ENCODE data around the gene HM13. TPM values are rescaled to one million over a fixed set of nuclear protein-coding genes. Genes with fewer than 3 reads are reported as not detected.

Gene HM13
- total RNA-seq, 2 donors from 2014 or later: 71.6 to 76.7 TPM

GRCh38 chr20:31548820-31549512 is 34.7 kb downstream of the HM13 start:
- ATAC-seq (ENCODE audit: insufficient number of reproducible peaks, low FRiP score, low read depth) (no peak), DNase-seq (ENCODE audit: low spot score) (no peak)
- TF ChIP-seq, protein P1, sequence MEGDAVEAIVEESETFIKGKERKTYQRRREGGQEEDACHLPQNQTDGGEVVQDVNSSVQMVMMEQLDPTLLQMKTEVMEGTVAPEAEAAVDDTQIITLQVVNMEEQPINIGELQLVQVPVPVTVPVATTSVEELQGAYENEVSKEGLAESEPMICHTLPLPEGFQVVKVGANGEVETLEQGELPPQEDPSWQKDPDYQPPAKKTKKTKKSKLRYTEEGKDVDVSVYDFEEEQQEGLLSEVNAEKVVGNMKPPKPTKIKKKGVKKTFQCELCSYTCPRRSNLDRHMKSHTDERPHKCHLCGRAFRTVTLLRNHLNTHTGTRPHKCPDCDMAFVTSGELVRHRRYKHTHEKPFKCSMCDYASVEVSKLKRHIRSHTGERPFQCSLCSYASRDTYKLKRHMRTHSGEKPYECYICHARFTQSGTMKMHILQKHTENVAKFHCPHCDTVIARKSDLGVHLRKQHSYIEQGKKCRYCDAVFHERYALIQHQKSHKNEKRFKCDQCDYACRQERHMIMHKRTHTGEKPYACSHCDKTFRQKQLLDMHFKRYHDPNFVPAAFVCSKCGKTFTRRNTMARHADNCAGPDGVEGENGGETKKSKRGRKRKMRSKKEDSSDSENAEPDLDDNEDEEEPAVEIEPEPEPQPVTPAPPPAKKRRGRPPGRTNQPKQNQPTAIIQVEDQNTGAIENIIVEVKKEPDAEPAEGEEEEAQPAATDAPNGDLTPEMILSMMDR (IDR thresholded peaks at IDR 0.05): no peak
- Histone ChIP-seq H3K4me1 (ENCODE audit: control insufficient read depth in 1 of 2, low read depth in 2 of 2) (peaks cover 0 to 7% of the 10 kb centered on the region in 2 donors), H3K9me3 (no peaks in the 10 kb centered on the region), H3K4me3 (no peak overlapping the region), H3K36me3 (peaks cover 46% of the 10 kb centered on the region), H3K27ac (no peak overlapping the region), H3K27me3 (replicated peaks; ENCODE audit: insufficient read depth) (no peaks in the 10 kb centered on the region)

- no peak for DNase-seq (ENCODE audit: low spot score)
- no peaks in the 10 kb centered on the region for H3K27me3 ChIP-seq (replicated peaks; ENCODE audit: insufficient read depth)
- peaks cover 46% of the 10 kb centered on the region for H3K36me3 ChIP-seq
- H3K4me1 ChIP-seq (ENCODE audit: control insufficient read depth in 1 of 2, low read depth in 2 of 2): peaks cover 0 to 3% of the 10 kb centered on the region in 2 donors
- no peak overlapping the region for H3K27ac ChIP-seq
- no peaks in the 10 kb centered on the region for H3K9me3 ChIP-seq
- no peak overlapping the region for H3K4me3 ChIP-seq
- TF ChIP-seq, protein P1 (IDR thresholded peaks at IDR 0.05): no peak
- ATAC-seq (ENCODE audit: insufficient number of reproducible peaks, low FRiP score, low read depth): no peak
Observed at GRCh38 chr20:31549513-31549880, 35.3 kb downstream of the HM13 start.

- ATAC-seq (ENCODE audit: insufficient number of reproducible peaks, low FRiP score, low read depth) (no peak), DNase-seq (ENCODE audit: low spot score) (no peak)
- TF ChIP-seq, protein P1 (IDR thresholded peaks at IDR 0.05): no peak
- Histone ChIP-seq H3K27me3 (replicated peaks; ENCODE audit: insufficient read depth) (no peaks in the 10 kb centered on the region), H3K36me3 (peaks cover 52% of the 10 kb centered on the region), H3K9me3 (no peaks in the 10 kb centered on the region), H3K27ac (no peak overlapping the region), H3K4me1 (ENCODE audit: control insufficient read depth in 1 of 2, low read depth in 2 of 2) (peaks cover 0 to 3% of the 10 kb centered on the region in 2 donors), H3K4me3 (no peak overlapping the region)
Observed at GRCh38 chr20:31550099-31550498, 35.9 kb downstream of the HM13 start.

DNA sequence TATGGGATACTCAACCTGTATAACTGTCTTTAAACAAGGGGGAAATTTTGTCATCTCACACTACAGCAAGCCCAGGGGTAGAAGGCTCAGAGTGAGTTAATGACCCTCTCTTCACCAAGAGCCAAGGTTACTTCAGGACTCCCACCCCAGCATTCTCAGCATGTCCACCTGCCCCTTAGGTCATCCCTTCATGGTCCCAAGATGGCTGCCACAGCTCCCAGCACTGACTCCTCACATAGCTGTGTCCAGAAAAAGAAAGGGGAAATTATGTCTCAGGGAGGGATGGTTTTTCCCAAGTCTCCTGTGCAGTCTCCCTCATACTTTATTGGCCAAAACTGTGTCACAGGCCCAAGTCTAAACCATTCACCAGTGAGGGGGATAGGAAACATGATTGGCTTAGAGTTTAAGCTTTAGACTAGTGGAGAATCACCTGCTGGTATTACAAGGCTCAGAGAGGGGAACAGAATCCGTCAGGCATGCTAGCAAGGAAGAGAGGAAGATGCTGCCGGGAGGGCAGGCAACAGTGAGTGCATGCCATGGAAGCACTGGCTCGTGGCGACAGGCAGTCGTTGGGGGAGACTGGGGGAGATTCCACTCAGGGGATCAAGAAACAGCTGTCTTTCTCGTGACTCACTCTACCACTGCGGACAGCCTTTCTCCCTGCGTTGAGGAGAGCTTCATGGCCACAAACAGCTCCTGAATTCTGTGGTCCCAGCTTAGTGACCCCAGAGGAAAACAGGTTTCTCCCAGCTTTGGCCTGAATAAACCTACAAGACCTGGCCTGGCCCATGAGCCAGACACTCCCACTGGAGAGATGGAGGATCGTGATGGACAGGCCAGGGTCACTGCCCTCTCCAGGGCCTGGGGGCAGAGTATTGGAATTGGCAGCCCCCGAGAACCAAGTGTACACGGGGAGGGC is 37.2 kb downstream of the HM13 start:
- TF ChIP-seq, protein P1 (IDR thresholded peaks at IDR 0.05): no peak
- Histone ChIP-seq H3K4me3 (no peak overlapping the region), H3K27me3 (replicated peaks; ENCODE audit: insufficient read depth) (no peaks in the 10 kb centered on the region), H3K4me1 (ENCODE audit: control insufficient read depth in 1 of 2, low read depth in 2 of 2) (peaks cover 0 to 3% of the 10 kb centered on the region in 2 donors), H3K9me3 (no peaks in the 10 kb centered on the region), H3K36me3 (peaks cover 56% of the 10 kb centered on the region), H3K27ac (no peak overlapping the region)
- no peak for ATAC-seq (ENCODE audit: insufficient number of reproducible peaks, low FRiP score, low read depth)
- DNase-seq (ENCODE audit: low spot score): no peak

DNA sequence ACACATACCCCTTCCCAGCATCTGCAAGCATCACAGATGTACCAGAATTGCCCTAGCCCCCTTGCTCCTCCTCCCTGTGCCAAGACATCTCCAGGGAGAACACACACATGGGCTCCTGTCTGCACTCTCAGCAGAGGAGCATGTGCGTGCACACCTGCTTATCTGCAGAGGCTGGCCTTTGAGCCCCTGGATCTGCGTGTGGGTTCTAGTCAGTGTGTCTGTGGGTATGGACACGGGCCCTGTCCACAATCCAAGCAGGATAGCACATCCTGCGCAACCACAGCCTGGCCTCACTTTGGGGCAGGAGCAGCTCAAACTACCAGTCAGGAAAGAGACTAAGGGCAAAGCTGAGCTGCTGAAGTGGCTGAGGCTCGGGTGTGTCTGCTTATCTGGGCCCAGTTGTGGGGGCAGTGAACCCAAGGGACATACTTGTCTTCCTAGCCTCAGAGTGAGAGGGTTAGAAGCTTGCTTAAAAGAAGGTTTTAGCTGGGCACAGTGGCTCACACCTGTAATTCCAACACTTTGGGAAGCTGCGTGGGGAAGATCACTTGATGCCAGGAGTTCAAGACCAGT is 41.0 kb downstream of the HM13 start:
- Histone ChIP-seq H3K27ac (no peak overlapping the region), H3K27me3 (replicated peaks; ENCODE audit: insufficient read depth) (no peaks in the 10 kb centered on the region), H3K9me3 (no peaks in the 10 kb centered on the region), H3K36me3 (peaks cover 29% of the 10 kb centered on the region), H3K4me1 (ENCODE audit: control insufficient read depth in 1 of 2, low read depth in 2 of 2) (peaks cover under 1 to 6% of the 10 kb centered on the region in 2 donors), H3K4me3 (no peak overlapping the region)
- TF ChIP-seq, protein P1 (IDR thresholded peaks at IDR 0.05): no peak
- no peak for ATAC-seq (ENCODE audit: insufficient number of reproducible peaks, low FRiP score, low read depth)
- no peak for DNase-seq (ENCODE audit: low spot score)

Measured in thoracic aorta (tissue), 2 donors.